Stimulated activated CD4-positive, alpha-beta T cell treated with anti-CD3 and anti-CD28 coated beads, Interleukin-4, amount 100 ng/mL, for 48 hours (primary cell): Measurements from ENCODE around the gene DGKK.

Experiments used
- DNase-seq, 2 donors: peaks; one replicate each; pipeline ENCODE4 v3.0.0-alpha.2; 2020; ENCODE audit warnings: low read depth in 2 of 2

Gene DGKK

GRCh38 chrX:50470103-50471031 is at the start of gene DGKK:
Gene DGKK, minus strand, starts transcription at chrX:50470825. Its CDS starts 147 bp downstream, at chrX:50470678.
- no peak for DNase-seq

- DNase-seq = no peak
Measured at GRCh38 chrX:50514811-50515210, 44.2 kb upstream of the DGKK start.

- no peak for DNase-seq
Measured at GRCh38 chrX:50497114-50497513, 26.5 kb upstream of the DGKK start.

- no peak for DNase-seq
Measured at GRCh38 chrX:50495616-50496015, 25.0 kb upstream of the DGKK start.

- DNase-seq = no peak
Measured at GRCh38 chrX:50492720-50493119, 22.1 kb upstream of the DGKK start.

GRCh38 chrX:50484662-50485061 is 14.0 kb upstream of the DGKK start:
- DNase-seq = no peak

- no peak for DNase-seq
Measured at GRCh38 chrX:50483283-50483682, 12.7 kb upstream of the DGKK start.

GRCh38 chrX:50475208-50475607 is 4.6 kb upstream of the DGKK start:
- no peak for DNase-seq

GRCh38 chrX:50471390-50471789 is 765 bp upstream of the DGKK start:
- DNase-seq = no peak

- no peak for DNase-seq
Measured at GRCh38 chrX:50469206-50469605, 1.4 kb downstream of the DGKK start.

- DNase-seq = no peak
Measured at GRCh38 chrX:50459615-50460014, 11.0 kb downstream of the DGKK start.

GRCh38 chrX:50458483-50458882 is 12.1 kb downstream of the DGKK start:
- no peak for DNase-seq

- DNase-seq = no peak
Measured at GRCh38 chrX:50456712-50457484, 13.7 kb downstream of the DGKK start.

- no peak for DNase-seq
Measured at GRCh38 chrX:50452782-50453181, 17.8 kb downstream of the DGKK start.

GRCh38 chrX:50450324-50450723 is 20.3 kb downstream of the DGKK start:
- no peak for DNase-seq

- no peak for DNase-seq
Measured at GRCh38 chrX:50448565-50448964, 22.1 kb downstream of the DGKK start.

GRCh38 chrX:50447535-50447934 is 23.1 kb downstream of the DGKK start:
- DNase-seq = no peak

- no peak for DNase-seq
Measured at GRCh38 chrX:50442426-50443116, 28.1 kb downstream of the DGKK start.

- DNase-seq = no peak
Measured at GRCh38 chrX:50436797-50437196, 33.8 kb downstream of the DGKK start.

GRCh38 chrX:50432829-50433289 is 37.8 kb downstream of the DGKK start:
- DNase-seq = no peak

- no peak for DNase-seq
Measured at GRCh38 chrX:50431623-50432022, 39.0 kb downstream of the DGKK start.

- no peak for DNase-seq
Measured at GRCh38 chrX:50430917-50431575, 39.6 kb downstream of the DGKK start.
